ENCODE results near the gene CTBS. TPM values are rescaled to one million over a fixed set of nuclear protein-coding genes. Genes with fewer than 3 reads are reported as not detected.

Gene CTBS
- total RNA-seq: 9.3 and 9.5 TPM in 2 replicates

DNA sequence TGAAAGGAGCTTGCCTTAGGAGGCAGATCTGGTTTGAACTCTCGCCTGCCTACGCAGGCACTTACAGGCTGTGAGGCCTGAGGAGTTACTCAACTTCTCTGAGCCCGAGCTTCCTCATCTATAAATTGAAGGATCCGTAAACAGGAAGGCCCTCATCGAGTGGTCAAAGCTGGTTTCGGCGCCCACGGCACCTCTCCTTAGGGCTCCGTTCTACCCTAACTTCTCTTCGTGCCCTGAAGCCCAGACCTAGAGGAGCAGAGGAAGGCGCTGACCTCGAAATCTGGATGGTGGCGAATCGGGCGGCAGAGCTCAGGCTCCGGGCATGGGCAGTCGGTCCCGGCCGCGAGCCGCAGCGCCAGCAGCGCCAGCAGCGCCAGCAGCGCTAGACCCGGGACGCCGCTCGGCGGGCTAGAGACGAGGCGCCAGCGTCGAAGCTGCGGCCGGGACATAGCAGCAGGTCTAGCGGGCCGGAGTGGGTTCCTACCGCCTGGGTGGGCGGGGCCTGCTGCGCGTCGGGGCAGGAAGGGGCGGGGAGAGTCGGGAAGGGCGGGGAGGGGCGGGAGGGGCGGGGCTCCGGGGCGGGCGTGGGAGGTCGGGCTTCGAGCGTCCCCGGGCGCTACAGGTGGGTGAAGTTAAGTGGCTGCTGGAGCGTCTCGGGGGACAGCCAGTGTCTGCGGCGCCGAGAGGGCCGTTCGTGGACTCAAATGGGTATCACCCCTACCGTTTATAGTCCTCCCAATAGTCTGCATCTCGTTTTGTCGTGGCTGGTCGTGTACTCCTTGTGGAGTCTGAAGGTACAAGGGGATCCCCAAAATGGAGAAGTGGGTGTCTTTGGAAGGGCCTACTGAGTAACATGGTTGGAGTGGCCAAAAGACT lies at the start of gene CTBS:
TSS of gene CTBS (minus strand) at position 474 of the 876 bp plus-strand sequence. CDS start at position 449, 25 bp downstream.
- peak within 1 kb of the TSS; percentile 63 for H3K4me3 ChIP-seq (ENCODE audit: low read depth, low read length)
- no peak for TF ChIP-seq CTCF (IDR thresholded peaks at IDR 0.05; ENCODE audit: insufficient read depth, low read length, poor library complexity, severe bottlenecking)
- H3K27me3 ChIP-seq (ENCODE audit: control insufficient read depth, insufficient read depth, low read length): no peaks in the 10 kb centered on the region
- peak; percentile 45 for DNase-seq (ENCODE audit: low read depth)
- no peaks in the 10 kb centered on the region for H3K36me3 ChIP-seq (ENCODE audit: control insufficient read depth, insufficient read depth, low read length)

GRCh38 chr1:84621553-84621952 lies 47.3 kb upstream of the CTBS start:
- no peaks in the 10 kb centered on the region for H3K36me3 ChIP-seq (ENCODE audit: control insufficient read depth, insufficient read depth, low read length)
- no peak for DNase-seq (ENCODE audit: low read depth)
- no peaks in the 10 kb centered on the region for H3K27me3 ChIP-seq (ENCODE audit: control insufficient read depth, insufficient read depth, low read length)
- H3K4me3 ChIP-seq (ENCODE audit: low read depth, low read length): no peak overlapping the region
- no peak for TF ChIP-seq CTCF (IDR thresholded peaks at IDR 0.05; ENCODE audit: insufficient read depth, low read length, poor library complexity, severe bottlenecking)

DNA sequence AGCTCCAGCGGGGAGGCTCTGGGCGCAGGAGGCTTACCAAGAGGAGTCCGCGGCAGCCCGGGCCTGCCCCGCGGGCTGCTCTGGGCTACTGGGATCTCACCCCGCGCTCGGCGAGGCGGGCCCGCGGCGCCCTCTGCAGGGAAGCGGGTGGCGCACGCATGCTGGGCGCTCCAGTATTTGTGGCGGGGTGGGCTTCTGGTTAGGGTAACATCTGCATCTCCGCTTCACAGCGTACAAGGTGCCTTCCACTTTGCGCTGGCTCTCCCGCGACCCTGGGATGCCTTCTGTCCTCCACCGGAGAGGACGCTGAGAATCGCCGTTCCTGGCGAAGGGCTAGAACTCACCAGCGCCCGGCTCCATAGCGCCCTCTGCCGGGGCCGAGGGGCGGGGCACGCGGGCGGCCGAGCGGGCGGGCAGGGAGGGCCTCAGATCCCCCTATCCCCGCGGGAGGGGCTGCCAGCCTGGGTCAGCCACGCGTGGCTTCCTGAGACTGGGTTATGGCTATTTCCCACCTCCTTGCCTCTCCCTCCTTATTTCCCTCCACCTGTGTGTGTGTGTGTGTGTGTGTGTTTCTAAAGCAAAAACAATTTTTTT lies 46.6 kb upstream of the CTBS start:
- no peaks in the 10 kb centered on the region for H3K27me3 ChIP-seq (ENCODE audit: control insufficient read depth, insufficient read depth, low read length)
- TF ChIP-seq CTCF (IDR thresholded peaks at IDR 0.05; ENCODE audit: insufficient read depth, low read length, poor library complexity, severe bottlenecking): peak; percentile 74
- no peak for DNase-seq (ENCODE audit: low read depth)
- H3K4me3 ChIP-seq (ENCODE audit: low read depth, low read length): peak overlapping the region; percentile 64
- H3K36me3 ChIP-seq (ENCODE audit: control insufficient read depth, insufficient read depth, low read length): no peaks in the 10 kb centered on the region

DNA sequence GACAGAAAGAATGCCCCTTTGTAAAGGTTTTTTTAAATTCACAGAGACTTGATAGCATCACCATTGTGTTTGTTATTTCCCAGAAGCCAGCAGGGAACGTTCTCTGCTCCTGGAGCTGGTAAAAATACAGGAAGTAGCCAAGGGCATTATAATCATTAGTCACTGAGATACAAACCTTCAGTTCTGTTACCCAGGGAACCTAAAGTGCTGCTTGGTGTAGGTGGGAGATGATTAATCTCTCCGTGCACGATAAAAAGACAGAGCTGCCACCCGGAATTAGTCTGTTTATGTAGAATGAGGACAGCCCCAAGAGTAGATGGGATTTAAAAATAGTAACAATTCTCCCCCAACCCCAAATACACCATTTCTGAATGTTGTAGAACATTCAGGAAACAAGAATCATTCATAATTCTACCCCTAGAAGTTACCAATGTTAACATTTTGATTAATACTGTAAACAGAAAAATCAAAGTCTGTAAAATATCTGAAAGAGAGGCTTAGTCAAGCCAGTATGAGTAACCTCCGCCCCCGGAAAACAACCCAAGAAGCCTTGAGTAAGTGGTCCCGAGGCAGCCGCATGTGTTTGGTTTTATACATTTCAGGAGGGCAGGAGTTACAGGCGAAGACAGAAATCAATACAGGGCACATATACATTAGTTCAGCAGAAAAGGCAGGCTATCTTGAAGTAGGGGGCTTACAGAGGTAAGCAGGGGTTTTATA lies 45.3 kb upstream of the CTBS start:
- H3K4me3 ChIP-seq (ENCODE audit: low read depth, low read length): no peak overlapping the region
- H3K36me3 ChIP-seq (ENCODE audit: control insufficient read depth, insufficient read depth, low read length): no peaks in the 10 kb centered on the region
- no peak for TF ChIP-seq CTCF (IDR thresholded peaks at IDR 0.05; ENCODE audit: insufficient read depth, low read length, poor library complexity, severe bottlenecking)
- DNase-seq (ENCODE audit: low read depth): peak; percentile 72
- no peaks in the 10 kb centered on the region for H3K27me3 ChIP-seq (ENCODE audit: control insufficient read depth, insufficient read depth, low read length)

DNA sequence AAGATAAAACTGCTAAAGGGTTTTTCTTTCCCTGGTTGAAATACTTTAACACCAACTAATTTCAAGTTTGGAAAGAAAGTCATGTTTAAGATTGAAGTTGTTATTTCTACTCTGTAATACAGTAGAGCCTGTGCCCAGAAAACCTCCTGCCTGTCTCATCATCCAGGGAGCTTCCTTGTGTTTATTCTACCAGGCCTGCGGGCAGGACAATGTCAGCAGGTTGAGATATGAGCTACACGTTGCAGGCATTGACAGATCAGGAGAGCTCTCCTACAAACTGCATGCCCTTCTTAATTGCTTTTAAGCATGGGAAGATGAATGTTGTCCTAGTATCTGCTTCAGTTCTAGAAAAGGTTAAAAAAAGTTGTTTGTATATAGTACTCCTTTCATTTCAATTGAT lies 43.1 kb upstream of the CTBS start:
- Histone ChIP-seq H3K4me3 (ENCODE audit: low read depth, low read length) (no peak overlapping the region), H3K36me3 (ENCODE audit: control insufficient read depth, insufficient read depth, low read length) (no peaks in the 10 kb centered on the region), H3K27me3 (ENCODE audit: control insufficient read depth, insufficient read depth, low read length) (no peaks in the 10 kb centered on the region)
- TF ChIP-seq CTCF (IDR thresholded peaks at IDR 0.05; ENCODE audit: insufficient read depth, low read length, poor library complexity, severe bottlenecking): no peak
- no peak for DNase-seq (ENCODE audit: low read depth)

All from kidney epithelial cell (primary cell).